IMR-90 (cell line): ENCODE measurements around the gene MTUS2. TPM values are rescaled to one million over a fixed set of nuclear protein-coding genes. Genes with fewer than 3 reads are reported as not detected.

ENCODE experiments used
- ATAC-seq: fragments of 200-7000 bp; cut with Tn5 transposase; 2 replicates; pipeline ENCODE4 v1.9.1; 2020; ENCODE audit warnings: low read depth, mild to moderate bottlenecking, moderate library complexity
- BruUV-seq: library from RNA; stranded (reverse); fragments of 400-500 nt; replicated peaks from 2 replicates; lab custom pipeline; 2021; lab: Mats Ljungman, UMichigan
- CTCF ChIA-PET: fragments of 300-600 bp; formaldehyde crosslinking; extraction: SDS; loops from one replicate; lab custom pipeline; 2021; ENCODE audit warnings: antibody characterized with exemption; lab: Yijun Ruan, JAX
- POLR2A ChIA-PET: fragments of 300-600 bp; sonication (Branson Sonifier 250); formaldehyde crosslinking; loops from one replicate; lab custom pipeline; 2022; ENCODE audit warnings: antibody characterized with exemption; ENCODE audit not compliant: unreplicated experiment; lab: Charles Lee
- DNase-seq: peaks from one replicate; pipeline ENCODE4 v3.0.0; 2013
- H2AFZ ChIP-seq: replicated peaks from 2 replicates; pipeline ENCODE3; 2013; ENCODE audit warnings: low read length, mild to moderate bottlenecking; ENCODE audit not compliant: poor library complexity
- H2AK5ac ChIP-seq: 2 replicates; pipeline ENCODE4 v1.6.1; 2013; ENCODE audit warnings: low read depth, low read length, inconsistent platforms
- H2AK9ac ChIP-seq: replicated peaks from 2 replicates; pipeline ENCODE3; 2013; ENCODE audit warnings: mild to moderate bottlenecking, low read depth, low read length, moderate library complexity; ENCODE audit not compliant: poor library complexity
- H2BK120ac ChIP-seq: 2 replicates; pipeline ENCODE4 v1.6.1; 2013; ENCODE audit warnings: low read depth, low read length, inconsistent platforms
- H2BK15ac ChIP-seq: 3 replicates; pipeline ENCODE4 v1.6.1; 2013; ENCODE audit warnings: low read depth, low read length, inconsistent platforms
- H2BK20ac ChIP-seq: 2 replicates; pipeline ENCODE4 v1.6.1; 2013; ENCODE audit warnings: low read depth, mild to moderate bottlenecking, inconsistent platforms, low read length, moderate library complexity
- H2BK5ac ChIP-seq: 2 replicates; pipeline ENCODE4 v1.6.1; 2013; ENCODE audit warnings: mild to moderate bottlenecking, low read depth, low read length, inconsistent platforms; ENCODE audit not compliant: poor library complexity, severe bottlenecking
- H3K14ac ChIP-seq: replicated peaks from 2 replicates; pipeline ENCODE4 v1.6.1; 2013; ENCODE audit warnings: low read depth, low read length, inconsistent platforms
- H3K18ac ChIP-seq: 2 replicates; pipeline ENCODE4 v1.6.1; 2013; ENCODE audit warnings: low read depth, low read length, control low read depth
- H3K23ac ChIP-seq: 2 replicates; pipeline ENCODE4 v1.6.1; 2013; ENCODE audit warnings: low read depth, low read length, inconsistent platforms
- H3K27ac ChIP-seq: 2 replicates; pipeline ENCODE4 v1.5.1; 2013; ENCODE audit warnings: mild to moderate bottlenecking, control low read depth, low read length; ENCODE audit not compliant: insufficient read depth
- H3K27me3 ChIP-seq: 2 replicates; pipeline ENCODE4 v1.6.1; 2013; ENCODE audit warnings: low read length; ENCODE audit not compliant: control insufficient read depth, insufficient read depth
- H3K36me3 ChIP-seq: 2 replicates; pipeline ENCODE4 v1.6.1; 2013; ENCODE audit warnings: low read length, mixed read lengths; ENCODE audit not compliant: control insufficient read depth, insufficient read depth
- H3K4ac ChIP-seq: 2 replicates; pipeline ENCODE4 v1.6.1; 2013; ENCODE audit warnings: low read depth, low read length, inconsistent platforms
- H3K4me1 ChIP-seq: 2 replicates; pipeline ENCODE4 v1.6.1; 2013; ENCODE audit warnings: low read length, mixed read lengths; ENCODE audit not compliant: control insufficient read depth, insufficient read depth
- H3K4me2 ChIP-seq: 2 replicates; pipeline ENCODE4 v1.6.1; 2013; ENCODE audit warnings: low read depth, mild to moderate bottlenecking, control low read depth, low read length, moderate library complexity
- H3K4me3 ChIP-seq: 2 replicates; pipeline ENCODE4 v1.5.1; 2013; ENCODE audit warnings: low read depth, mild to moderate bottlenecking, control low read depth, low read length, moderate library complexity; ENCODE audit not compliant: insufficient read depth
- H3K56ac ChIP-seq: 2 replicates; pipeline ENCODE4 v1.6.1; 2013; ENCODE audit warnings: low read length, inconsistent platforms; ENCODE audit not compliant: insufficient read depth; ENCODE audit errors: extremely low read depth
- H3K79me1 ChIP-seq, 2 experiments: 2 replicates each; pipeline ENCODE4 v1.6.1; 2013; ENCODE audit warnings: low read length in 2 of 2, inconsistent platforms in 1 of 2, low read depth in 1 of 2
- H3K9ac ChIP-seq: 2 replicates; pipeline ENCODE4 v1.6.1; 2013; ENCODE audit warnings: low read depth, low read length, control low read depth
- H3K9me1 ChIP-seq: 2 replicates; pipeline ENCODE4 v1.6.1; 2013; ENCODE audit warnings: low read length, inconsistent platforms; ENCODE audit not compliant: insufficient read depth
- H3K9me3 ChIP-seq: 2 replicates; pipeline ENCODE4 v1.6.1; 2013; ENCODE audit warnings: low read length; ENCODE audit not compliant: control insufficient read depth, insufficient read depth
- H4K20me1 ChIP-seq: 2 replicates; pipeline ENCODE4 v1.6.1; 2013; ENCODE audit warnings: low read length, inconsistent platforms; ENCODE audit not compliant: insufficient read depth
- H4K5ac ChIP-seq: 2 replicates; pipeline ENCODE4 v1.6.1; 2013; ENCODE audit warnings: mild to moderate bottlenecking, low read depth, low read length, control low read depth
- H4K8ac ChIP-seq, 2 experiments: 2 replicates each; pipeline ENCODE4 v1.6.1; 2013; ENCODE audit warnings: low read depth in 2 of 2, low read length in 2 of 2, control low read depth in 1 of 2, inconsistent platforms in 1 of 2
- H4K91ac ChIP-seq: 2 replicates; pipeline ENCODE4 v1.6.1; 2013; ENCODE audit warnings: low read depth, low read length, inconsistent platforms; ENCODE audit not compliant: insufficient read depth
- MXI1 ChIP-seq: IDR thresholded peaks from 2 replicates; pipeline ENCODE4 v1.6.1; 2012; ENCODE audit warnings: low read depth, mild to moderate bottlenecking, low read length, moderate library complexity, borderline replicate concordance
- RAD21 ChIP-seq: IDR thresholded peaks from 2 replicates; pipeline ENCODE4 v1.6.1; 2012; ENCODE audit warnings: low read length, improper control_type of control experiment
- SMC3 ChIP-seq: fragments of 150-350 bp; IDR thresholded peaks from 2 replicates; pipeline ENCODE4 v1.6.1; 2016; ENCODE audit warnings: low read depth, mild to moderate bottlenecking, antibody characterized with exemption, low read length, moderate library complexity
- WGBS, 2 experiments: methylation state at CpG; one replicate each; pipeline versions ENCODE4 v1.1.5 to v1.1.7; 2013; ENCODE audit warnings: missing lambda C conversion rate in 2 of 2; ENCODE audit not compliant: insufficient read length in 1 of 2; ENCODE audit errors: extremely low coverage in 2 of 2; 5-methylcytosine and 5-hydroxymethylcytosine counted together
- dilution Hi-C: fragments of 300-500 bp; cut with HindIII; formaldehyde crosslinking; loops from one replicate; pipeline ENCODE4 v1.14.3; 2018; ENCODE audit warnings: low sequenced_read_pairs; ENCODE audit not compliant: unreplicated experiment
- in situ Hi-C: fragments of 300-500 bp; cut with MboI; formaldehyde crosslinking; loops from 3 replicates; pipeline ENCODE4 v1.14.3; 2019; ENCODE audit warnings: low sequenced_read_pairs, inconsistent platforms, mixed read lengths
- intact Hi-C: fragments of 100-400 bp; cut with micrococcal nuclease; formaldehyde crosslinking; loops from 2 replicates; pipeline ENCODE4 v1.10.0; 2022
- polyA plus RNA-seq, 3 experiments: library from polyadenylated mRNA; depleted of rRNA; stranded (reverse); fragments of >200 nt; gene quantifications; 2 replicates each; pipeline ENCODE4 v1.2.3, GENCODE V29; 2012; ENCODE audit warnings: low replicate concordance in 1 of 3
- total RNA-seq: library from RNA; depleted of rRNA; stranded (reverse); fragments of >200 nt; gene quantifications from 2 replicates; pipeline ENCODE4 v1.2.3, GENCODE V29; 2012
- TF ChIP-seq, protein P1 (sequence below): conservative IDR thresholded peaks from 2 replicates; pipeline ENCODE4 v1.5.1; 2012; ENCODE audit warnings: mild to moderate bottlenecking, low read depth, low read length, improper control_type of control experiment

MTUS2 gene
- total and polyA plus RNA-seq, 2 of the 4 experiments (the other 2 are of a cell fraction) = under 0.01 to 0.02 TPM

DNA sequence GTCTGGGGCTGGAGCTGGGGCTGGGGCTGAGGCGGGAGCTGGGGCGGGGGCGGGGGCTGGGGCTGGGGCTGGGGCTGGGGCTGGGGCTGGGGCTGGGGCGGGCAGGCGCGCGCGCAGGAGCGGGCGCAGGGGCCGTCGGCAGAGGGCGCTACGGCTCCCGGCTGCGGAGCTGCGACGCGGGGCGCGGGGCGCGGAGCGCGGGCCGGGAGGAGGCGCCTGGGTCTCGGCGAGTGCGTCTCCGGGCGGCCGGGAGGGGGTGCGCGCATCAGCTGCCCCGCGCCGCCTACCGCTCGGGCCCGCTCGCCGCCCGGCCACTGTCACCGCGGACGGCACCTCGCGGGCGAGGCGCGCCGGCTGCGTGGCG is 422 bp upstream of the MTUS2 start:
- Histone ChIP-seq H2AFZ (peak overlapping the region; percentile 85), H2AK5ac (no peak overlapping the region), H3K56ac (no peak overlapping the region), H3K27me3 (peaks cover 39% of the 10 kb centered on the region), H3K27ac (no peak overlapping the region), H3K4ac (no peak overlapping the region), H3K4me2 (peak overlapping the region; percentile 96), H3K9me1 (no peaks in the 10 kb centered on the region), H3K4me3 (peak overlapping the region; percentile 47), H3K9ac (no peak overlapping the region), H2BK120ac (no peak overlapping the region), H2AK9ac (no peak overlapping the region), H4K8ac (no peak overlapping the region), H3K14ac (no peak overlapping the region), H3K36me3 (no peaks in the 10 kb centered on the region), H2BK20ac (no peak overlapping the region), H3K18ac (no peak overlapping the region), H2BK5ac (no peak overlapping the region), H3K9me3 (peaks cover 3% of the 10 kb centered on the region), H2BK15ac (no peak overlapping the region), H3K4me1 (peaks cover 6% of the 10 kb centered on the region), H4K91ac (no peak overlapping the region), H3K23ac (no peak overlapping the region), H4K5ac (no peak overlapping the region), H4K20me1 (no peaks in the 10 kb centered on the region), H3K79me1 (no peaks in the 10 kb centered on the region)
- intact Hi-C loops = loop anchor here (2.0 kb wide), 1 partner anchor 543 kb away; no protein-coding TSS in a partner anchor
- dilution Hi-C loops = no loop called here
- BruUV-seq = no TSS peak
- TF ChIP-seq SMC3 = no peak
- no peak for TF ChIP-seq MXI1
- TF ChIP-seq, protein P1, sequence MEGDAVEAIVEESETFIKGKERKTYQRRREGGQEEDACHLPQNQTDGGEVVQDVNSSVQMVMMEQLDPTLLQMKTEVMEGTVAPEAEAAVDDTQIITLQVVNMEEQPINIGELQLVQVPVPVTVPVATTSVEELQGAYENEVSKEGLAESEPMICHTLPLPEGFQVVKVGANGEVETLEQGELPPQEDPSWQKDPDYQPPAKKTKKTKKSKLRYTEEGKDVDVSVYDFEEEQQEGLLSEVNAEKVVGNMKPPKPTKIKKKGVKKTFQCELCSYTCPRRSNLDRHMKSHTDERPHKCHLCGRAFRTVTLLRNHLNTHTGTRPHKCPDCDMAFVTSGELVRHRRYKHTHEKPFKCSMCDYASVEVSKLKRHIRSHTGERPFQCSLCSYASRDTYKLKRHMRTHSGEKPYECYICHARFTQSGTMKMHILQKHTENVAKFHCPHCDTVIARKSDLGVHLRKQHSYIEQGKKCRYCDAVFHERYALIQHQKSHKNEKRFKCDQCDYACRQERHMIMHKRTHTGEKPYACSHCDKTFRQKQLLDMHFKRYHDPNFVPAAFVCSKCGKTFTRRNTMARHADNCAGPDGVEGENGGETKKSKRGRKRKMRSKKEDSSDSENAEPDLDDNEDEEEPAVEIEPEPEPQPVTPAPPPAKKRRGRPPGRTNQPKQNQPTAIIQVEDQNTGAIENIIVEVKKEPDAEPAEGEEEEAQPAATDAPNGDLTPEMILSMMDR = peak; percentile 44
- TF ChIP-seq RAD21 = 0 out of 2 replicates have a peak, but pooled peaks have one; percentile 20
- in situ Hi-C loops = loop anchor here (25.0 kb wide), 1 partner anchor 543 kb away; no protein-coding TSS in a partner anchor
- ATAC-seq = peak; percentile 96
- POLR2A ChIA-PET = no interaction called here
- DNase-seq = peak; percentile 32
- 3% methylated on average over 17 of the region's 55 CpGs; no CpG with 5 or more reads in 1 of the 2 experiments for WGBS, 2 experiments
- CTCF ChIA-PET = interaction anchor here (0.5 kb wide), 1 partner anchor 23 kb away, joined by 3 read pairs; no protein-coding TSS in a partner anchor
